SH-SY5Y (cell line): ENCODE data around the gene CYB5B.

Experiments
- GATA2 ChIP-seq: IDR thresholded peaks from 2 replicates; pipeline ENCODE4 v1.6.1; 2011; ENCODE audit warnings: mild to moderate bottlenecking, low read depth, low read length
- GATA3 ChIP-seq: IDR thresholded peaks from 2 replicates; pipeline ENCODE4 v1.6.1; 2011; ENCODE audit warnings: low read depth, mild to moderate bottlenecking, low read length, moderate library complexity

DNA sequence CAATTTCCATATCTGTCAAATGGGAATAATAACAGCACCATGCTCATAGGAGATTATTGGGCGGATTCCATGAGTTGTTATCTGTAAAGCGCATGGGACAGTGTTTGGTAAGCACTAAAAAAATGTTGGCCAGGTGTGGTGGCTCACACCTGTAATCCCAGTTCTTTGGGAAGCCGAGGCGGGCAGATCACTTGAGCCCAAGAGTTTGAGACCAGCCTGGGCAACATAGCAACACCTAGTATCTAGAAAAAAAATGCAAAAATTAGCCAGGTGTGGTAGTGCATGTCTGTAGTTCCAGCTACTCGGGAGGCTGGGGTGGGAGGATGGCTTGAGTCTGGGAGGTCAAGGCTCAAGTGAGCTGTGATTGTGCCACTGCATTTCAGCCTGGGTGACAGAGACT is 74.5 kb downstream of the CYB5B start:
- TF ChIP-seq GATA2 (no peak), GATA3 (no peak)
